T-helper 1 cell treated with Interleukin-12 subunit alpha and Interleukin-12 subunit beta and Interleukin-4 antibody, amounts not matched to agents 30 ng/mL and 1 ng/mL, for 36 hours (primary cell): ENCODE measurements around the gene COPS7B. TPM values are rescaled to one million over a fixed set of nuclear protein-coding genes. Genes with fewer than 3 reads are reported as not detected.
"Not testable (repeated sequence)": the region's sequence is repeated elsewhere in the genome, so short reads cannot be mapped to it uniquely, and the experiment has no call there.

Source experiments
- intact Hi-C: fragments of 100-400 bp; cut with micrococcal nuclease; formaldehyde crosslinking; loops from one replicate; pipeline ENCODE4 v1.15.1; 2024
- total RNA-seq: library from RNA; stranded (reverse); gene quantifications from 2 replicates; pipeline ENCODE4 v1.2.3, GENCODE V29; 2022

The COPS7B gene
- 45.2 and 47.3 TPM in 2 replicates for total RNA-seq

DNA sequence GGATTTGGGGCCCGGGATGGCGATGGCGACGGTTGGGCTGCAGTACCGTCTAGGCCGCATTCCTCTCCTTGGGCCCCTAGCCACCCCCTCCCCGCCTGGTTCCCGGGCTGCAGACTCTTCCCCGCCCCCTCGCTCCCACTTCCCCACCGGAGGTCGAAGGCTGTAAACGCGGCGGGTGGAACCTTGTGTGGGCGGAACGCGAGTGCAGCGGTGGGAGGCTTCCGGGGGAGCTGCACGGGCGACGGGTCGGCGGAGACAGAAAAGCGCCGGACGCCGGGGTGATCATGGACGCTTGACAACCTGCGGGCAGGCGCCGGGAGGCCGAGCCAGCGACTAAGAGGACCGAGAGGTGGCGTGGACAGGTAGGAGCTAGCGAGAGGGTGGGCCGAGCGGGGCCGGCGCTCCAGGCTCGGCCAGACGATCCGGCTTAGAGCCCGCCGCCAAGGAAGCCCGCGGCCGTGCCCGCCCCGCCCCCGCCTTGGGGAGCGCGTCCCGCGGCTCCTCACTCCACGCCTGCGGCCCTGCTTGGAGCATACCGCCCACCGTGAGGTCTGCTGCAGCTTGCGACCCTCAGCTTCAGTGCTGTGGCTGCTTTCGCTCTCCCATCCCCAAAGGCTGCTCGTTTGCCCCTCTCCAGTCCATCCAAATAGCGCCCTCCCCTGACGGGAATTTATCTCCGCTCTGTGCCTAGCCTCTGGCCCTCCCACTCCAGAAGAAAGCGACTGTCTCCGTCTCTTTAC is at the start of gene COPS7B:
TSS of gene COPS7B (plus strand) at position 269 of the 740 bp plus-strand sequence. CDS start 2,126 bp downstream, outside the sequence.
- intact Hi-C loops, result loop anchor here (1.0 to 10.0 kb wide), 3 partner anchors 175 to 1862 kb away; partner anchors contain the start of genes DIS3L2, EIF4E2, FBXO36 and TIGD1

DNA sequence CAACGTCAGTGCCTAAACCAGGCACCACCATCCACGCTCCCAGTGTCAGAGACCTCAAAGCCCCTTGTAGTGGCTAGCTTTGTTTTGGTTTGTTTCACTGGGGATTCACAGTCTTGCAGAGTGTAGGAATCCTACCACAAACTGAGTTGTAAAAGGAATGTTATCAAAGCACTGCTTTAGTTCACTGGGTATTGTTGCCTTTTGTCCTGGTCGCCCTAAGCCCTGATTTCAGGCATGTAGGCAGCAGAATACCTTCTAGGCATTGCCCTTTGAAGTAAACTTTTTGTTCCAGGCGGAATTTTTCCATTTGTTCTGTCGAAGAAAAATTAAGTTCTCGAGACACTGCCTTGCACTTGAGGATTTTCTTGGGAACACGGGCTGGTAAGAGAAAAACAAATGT is 48.5 kb upstream of the COPS7B start:
- intact Hi-C loops, result no loop called here

DNA sequence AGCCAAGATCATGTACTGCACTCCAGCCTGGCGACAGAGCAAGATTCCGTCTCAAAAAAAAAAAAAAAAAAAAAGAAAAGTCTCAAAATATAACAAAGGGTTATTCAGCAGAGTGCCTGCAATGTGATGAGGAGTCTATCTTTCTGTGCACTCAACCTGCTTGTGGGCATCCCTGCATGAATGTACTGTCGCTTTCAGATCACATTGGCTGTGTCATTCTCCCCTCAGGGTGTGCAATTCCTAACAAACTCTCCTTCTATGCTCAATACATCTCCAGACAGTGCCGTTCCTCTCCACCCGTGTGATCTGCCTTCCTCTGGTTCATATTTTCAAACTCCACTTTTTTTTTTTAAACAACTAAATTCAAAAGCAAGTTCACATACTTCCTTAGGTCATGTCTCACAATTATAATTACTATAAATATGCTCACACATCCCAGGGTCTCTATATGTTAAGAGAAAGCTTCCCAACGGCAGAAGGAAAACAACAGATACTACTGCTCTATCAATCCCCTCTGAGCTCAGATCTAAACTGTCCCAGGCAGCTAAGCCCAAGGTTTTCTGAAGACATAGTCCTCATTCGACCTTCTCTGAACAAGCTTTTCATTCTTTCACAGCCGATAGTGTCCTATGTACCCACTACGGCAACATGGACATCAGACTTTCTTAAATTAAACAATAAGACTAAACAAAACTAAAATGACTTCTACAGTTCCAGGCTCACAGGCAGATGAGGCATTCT is 42.7 kb upstream of the COPS7B start:
- intact Hi-C loops, result no loop called here

DNA sequence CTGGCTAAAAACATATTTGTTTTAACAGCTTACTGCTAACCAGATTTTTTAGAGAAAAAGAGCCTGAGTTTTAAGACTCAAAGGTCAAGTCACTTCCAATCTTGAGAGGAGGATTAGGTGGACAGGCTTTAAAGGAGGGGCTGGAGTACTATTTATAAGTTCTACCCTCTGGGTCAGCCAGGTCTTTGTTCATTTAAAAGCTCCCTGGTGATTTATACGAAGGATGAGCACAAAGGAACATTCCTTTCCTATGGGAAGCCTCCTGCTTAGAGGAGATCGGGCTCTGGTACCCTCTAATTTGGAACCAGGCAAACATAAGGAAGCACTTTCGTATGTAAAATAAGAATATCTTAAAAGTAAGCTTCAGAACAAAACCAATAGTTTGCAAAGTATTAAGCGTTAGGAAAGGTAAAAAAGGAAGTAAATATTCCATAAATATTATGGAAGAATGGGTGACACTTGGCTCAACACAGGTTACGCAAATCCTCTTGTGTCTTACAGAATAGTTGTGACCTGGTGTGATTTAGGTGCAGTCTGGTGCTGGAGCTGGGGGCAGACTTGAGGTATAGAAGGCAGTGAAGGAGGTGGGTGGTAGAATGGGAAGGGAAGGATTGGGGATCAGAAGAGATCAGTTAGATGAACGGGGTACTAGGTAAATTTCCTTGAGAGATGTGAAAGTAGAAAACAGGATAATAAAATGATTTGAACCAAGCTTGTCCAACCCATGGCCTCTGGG is 40.8 kb upstream of the COPS7B start:
- intact Hi-C loops, result no loop called here

DNA sequence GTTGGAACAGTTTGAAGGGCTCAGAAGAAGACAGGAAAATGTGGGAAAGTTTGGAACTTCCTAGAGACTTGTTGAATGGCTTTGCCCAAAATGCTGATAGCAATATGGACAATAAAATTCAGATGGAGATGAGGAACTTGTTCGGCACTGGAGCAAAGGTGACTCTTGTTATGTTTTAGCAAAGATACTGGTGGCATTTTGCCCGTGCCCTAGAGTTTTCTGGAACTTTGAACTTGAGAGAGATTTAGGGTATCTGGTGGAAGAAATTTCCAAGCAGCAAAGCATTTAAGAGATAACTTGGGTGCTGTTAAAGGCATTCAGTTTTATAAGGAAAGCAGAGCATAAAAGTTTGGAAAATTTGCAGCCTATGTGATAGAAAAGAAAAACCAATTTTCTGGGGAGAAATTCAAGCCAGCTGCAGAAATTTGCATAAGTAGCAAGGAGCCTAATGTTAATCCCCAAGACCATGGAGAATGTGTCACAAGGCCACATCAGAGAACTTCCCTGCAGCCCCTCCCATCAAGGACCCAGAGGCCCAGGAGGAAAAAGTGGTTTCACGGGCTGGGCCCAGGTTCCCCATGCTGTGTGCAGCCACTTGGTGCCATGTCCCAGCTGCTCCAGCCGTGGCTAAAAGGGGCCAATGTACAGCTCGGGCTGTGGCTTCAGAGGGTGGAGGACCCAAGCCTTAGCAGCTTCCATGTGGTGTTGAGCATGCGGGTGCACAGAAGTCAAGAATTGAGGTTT is 37.9 kb upstream of the COPS7B start:
- intact Hi-C loops, result not testable (repeated sequence)

DNA sequence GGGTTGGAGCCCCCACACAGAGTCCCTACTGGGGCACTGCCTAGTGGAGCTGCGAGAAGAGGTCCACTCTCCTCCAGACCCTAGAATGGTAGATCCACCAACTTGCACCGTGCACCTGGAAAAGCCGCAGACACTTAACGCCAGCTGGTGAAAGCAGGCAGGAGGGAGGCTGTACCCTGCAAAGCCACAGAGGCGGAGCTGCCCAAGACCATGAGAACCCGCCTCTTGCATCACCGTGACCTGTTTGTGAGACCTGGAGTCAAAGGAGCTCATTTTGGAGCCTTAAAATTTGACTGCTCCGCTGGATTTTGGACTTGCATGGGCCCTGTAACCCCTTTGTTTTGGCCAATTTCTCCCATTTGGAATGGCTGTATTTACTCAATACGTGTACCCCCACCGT is 37.2 kb upstream of the COPS7B start:
- intact Hi-C loops, result not testable (repeated sequence)

DNA sequence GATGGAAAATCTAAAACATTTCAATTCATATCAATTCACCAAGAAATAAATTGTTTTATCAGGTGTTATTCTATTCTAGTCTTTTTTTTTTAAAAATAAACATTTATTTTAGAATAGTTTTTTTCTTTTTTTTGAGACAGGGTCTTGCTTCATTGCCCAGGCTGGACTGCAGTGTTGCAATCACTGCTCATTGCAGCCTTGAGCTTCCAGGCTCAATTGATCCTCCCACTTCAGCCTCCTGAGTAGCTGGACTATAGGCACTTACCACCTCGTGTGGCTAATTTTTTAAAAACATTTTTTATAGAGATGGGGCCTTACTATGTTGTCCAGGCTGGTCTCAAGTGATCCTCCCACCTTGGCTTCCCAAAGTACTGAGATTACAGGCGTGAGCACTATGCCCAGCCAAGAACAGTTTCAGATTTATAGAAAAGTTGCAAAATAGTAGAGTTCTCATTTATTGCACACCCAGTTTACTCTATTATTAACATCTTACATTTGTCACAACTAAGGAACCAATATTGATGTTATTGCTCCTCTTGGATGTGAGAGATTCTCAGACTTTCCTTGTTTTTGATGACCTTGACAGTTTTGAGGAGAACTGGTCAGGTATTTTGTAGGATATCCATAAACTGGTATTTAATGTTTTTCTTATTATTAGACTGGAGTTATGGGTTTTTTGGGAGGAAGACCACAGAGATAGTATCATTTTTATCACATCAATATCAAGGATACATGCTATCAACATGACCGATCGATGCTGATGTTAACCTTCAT is 35.0 kb upstream of the COPS7B start:
- intact Hi-C loops, result no loop called here

DNA sequence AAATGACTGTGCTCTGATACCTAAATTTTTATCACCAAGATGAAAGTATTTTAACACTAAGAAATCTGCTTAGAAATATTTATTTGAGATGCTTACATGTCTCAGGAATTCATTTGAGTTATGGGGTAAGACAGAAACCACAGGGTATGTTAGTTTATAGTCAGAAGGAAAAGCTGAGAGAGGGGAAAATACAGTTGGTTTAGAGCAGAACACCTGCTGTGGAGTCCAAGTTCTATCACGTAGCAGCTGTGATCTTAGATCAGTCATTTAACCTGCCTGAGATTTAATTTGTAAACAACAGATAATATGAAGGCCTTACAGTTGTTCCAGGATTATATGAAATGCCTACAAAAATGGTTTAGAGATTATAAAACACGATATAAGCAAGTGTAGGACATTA is 34.2 kb upstream of the COPS7B start:
- intact Hi-C loops, result no loop called here

DNA sequence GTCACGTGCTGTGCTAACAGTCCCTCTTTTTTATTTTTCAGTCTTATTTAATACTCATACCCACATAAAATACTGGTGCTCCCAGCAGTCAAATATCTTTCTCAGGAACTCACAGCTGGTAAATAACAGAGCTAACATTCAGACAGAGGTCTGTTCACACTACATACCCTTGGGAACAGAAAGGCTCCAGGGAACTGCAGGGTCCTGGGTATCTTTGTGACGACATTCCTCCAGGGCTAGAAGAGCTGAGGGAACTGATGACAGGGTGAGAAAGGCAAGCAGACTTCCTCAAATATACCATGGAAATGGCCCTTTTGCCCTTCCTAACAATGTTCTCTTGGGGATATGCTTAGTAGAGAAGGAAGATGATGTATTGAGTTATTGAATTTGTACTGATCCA is 24.5 kb upstream of the COPS7B start:
- intact Hi-C loops, result no loop called here

DNA sequence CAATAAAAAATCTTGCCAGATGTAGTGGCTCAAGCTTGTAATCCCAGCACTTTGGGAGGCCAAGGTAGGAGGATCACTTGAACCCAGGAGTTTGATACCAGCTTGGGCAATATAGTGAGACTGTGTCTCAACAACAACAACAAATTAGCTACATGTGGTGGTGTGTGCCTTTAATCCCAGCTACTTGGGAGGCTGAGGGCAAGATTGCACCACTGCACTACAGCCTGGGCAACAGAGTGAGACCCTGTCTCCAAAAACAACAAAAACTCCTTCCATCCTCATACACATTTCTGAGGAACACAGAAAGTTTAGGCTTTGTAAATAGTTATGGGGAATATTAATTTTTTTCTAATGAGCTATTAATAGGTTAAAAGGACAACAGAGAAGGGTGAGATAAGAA is 22.1 kb upstream of the COPS7B start:
- intact Hi-C loops, result no loop called here

DNA sequence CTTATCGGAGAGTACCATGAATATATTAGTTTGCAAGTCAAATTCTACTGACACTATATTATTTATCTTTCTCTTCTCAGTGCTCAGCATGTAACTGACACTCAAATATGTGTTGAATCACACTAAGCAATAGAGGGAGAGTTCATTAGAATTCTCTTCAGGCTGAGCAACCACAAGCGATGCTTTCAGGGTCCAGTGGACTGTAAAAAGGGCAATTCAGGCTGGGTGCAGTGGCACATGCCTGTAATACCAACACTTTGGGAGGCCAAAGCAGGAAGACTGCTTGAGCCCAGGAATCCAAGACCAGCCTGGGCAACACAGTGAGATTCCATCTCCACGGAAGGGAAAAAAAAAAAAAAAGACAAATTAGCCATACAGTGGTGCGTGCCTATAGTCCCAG is 21.5 kb upstream of the COPS7B start:
- intact Hi-C loops, result no loop called here

DNA sequence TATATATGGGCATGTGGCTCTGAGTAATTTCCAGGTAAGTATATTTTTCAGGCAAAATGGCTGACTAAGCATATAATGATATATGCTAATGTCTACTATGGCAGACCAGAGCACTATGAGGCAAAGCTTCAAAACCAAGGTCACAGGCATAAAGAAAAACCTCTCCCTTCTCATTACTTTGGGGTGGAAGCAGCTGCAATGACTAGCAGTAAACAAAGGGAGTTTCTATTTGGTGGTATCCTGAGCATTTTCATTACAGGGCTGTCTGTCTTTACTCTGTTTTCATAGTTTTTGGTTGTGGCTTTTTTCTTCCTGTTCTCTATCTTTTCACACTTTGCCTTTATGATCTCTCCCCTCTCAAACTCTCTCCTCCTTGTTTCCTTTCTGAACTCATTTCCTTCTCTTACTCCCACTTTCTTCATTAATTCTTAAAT is 20.7 kb upstream of the COPS7B start:
- intact Hi-C loops, result no loop called here

DNA sequence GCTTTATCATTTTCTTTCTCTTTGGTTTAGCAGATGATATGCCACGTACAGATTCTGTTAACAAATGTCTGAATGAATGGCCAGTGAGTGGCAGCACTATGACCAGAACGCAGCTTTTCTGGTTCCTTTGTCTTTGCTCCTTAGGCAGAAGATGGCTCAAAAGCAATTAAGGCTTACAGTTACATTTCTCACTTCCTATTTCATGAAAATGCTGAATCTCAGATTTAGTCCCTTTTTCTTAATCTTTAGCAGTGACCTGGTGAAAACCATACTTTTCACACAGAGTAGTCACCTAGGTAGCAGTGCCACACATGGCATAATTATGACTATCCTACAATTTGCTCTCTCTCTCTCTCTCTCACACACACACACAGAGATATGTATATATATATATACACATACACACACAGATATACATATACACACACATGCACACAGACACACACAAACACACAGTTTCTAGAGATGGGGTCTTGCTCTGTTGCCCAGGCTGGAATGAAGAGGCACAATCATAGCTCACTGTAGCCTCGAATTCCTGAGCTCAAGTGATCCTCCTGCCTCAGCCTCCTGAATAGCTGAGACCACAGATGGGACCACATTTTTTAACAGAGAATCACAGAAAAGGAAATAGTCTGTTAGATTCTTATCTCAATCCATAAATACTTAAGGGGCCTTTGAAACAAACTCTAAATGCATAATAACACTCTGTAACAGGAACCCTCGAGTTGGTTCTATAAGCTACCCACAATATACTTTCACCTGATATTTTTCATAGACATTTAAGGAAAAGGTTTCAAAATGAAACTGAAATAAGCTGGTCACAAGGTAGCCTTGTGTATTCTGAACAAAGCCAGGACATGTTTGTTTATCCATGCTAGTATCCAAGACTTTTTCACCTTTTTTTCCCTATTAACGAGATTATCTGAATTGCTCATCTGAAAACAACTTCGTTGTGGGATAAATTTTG is 16.8 kb upstream of the COPS7B start:
- intact Hi-C loops, result no loop called here

DNA sequence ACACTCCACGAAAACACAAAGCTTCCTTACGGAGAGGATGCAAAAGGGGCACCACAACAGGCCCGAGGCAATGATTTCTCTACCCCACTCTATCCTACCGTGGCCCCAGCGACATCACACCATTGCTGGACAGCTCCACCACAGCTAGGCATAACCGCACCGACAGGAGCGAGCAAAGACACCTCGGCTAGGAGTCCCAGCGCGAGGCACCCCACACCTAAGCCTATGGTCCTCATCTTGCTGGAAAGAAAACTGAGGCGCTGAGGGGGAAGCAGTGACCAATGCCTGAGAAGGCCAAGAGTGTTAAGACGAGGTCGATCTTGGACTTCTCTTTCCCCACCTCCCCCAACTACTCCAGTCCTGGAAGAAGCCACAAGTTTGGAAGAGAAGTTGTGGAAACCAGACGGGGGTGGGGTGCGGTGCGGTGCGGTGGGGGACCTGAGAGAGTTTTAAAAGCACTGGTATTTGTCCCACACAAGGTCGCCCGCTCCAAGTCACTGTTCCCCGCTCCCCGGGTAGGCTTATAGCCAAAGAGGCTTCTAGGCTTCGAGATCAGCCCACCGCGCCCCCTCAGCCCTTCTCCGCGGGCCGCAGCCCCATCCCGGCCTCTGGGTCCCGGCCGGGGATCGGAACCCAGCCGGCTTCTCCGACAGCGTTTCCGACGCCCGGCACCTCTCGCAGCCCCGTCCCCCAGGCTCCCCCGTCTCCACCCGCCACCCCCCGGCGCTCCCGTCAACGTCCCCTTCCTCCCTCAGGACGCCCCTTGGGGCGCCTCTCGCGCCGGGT is 5.9 kb upstream of the COPS7B start:
- intact Hi-C loops, result loop anchor here (2.0 to 10.0 kb wide), 3 partner anchors 770 to 1856 kb away; partner anchors contain the start of genes EIF4E2, FBXO36, INPP5D and TIGD1

DNA sequence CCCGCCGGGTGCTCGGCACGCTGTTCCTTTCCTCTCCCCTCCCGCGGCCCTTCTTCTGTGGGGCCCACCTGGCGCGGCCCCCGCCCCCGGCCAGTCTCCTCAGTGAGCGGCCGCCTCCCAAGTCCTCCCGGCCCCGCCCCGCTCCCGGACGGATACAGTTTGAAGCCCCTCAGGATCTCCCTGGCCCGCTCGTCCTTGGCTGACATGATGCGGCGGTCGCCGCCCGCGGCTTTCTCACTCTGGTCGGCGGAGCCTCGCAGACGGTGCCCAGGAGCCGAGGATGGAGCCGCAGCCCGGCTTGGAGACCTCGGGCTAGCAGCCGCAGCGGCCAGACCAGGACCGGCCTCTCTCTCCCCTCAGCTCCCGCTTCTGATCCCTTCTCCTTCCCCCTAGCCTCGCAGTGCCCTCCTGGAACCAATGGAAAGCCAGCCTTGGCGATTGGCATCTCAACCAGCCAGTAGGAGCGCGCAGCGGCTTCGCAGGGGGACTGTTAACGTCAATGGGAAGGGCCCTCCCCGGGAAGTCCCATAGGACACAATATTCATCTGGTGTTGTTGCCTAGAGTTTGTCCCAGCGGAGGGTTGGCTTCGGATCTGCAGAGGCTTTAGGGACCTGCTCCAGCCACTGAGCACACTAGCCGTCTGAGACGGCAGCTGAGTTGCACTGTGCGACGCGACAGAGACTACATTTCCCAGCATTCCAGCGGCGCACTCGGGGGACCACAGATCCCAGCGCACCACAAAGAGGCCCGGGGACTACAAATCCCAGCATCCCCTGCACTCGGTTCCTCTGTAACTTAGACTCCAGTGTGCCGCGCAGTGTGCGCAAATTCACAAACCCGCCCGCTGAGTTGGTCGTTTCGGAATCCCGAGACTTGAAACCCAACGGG is 5.1 kb upstream of the COPS7B start, which contains the start of gene PDE6D:
TSS of gene PDE6D (minus strand) at position 374 of the 889 bp plus-strand sequence. CDS start at position 206, 168 bp downstream.
- intact Hi-C loops, result loop anchor here (1.0 to 10.0 kb wide), 14 partner anchors 68 to 1856 kb away; partner anchors contain the start of genes DIS3L2, EIF4E2, FBXO36 and INPP5D

DNA sequence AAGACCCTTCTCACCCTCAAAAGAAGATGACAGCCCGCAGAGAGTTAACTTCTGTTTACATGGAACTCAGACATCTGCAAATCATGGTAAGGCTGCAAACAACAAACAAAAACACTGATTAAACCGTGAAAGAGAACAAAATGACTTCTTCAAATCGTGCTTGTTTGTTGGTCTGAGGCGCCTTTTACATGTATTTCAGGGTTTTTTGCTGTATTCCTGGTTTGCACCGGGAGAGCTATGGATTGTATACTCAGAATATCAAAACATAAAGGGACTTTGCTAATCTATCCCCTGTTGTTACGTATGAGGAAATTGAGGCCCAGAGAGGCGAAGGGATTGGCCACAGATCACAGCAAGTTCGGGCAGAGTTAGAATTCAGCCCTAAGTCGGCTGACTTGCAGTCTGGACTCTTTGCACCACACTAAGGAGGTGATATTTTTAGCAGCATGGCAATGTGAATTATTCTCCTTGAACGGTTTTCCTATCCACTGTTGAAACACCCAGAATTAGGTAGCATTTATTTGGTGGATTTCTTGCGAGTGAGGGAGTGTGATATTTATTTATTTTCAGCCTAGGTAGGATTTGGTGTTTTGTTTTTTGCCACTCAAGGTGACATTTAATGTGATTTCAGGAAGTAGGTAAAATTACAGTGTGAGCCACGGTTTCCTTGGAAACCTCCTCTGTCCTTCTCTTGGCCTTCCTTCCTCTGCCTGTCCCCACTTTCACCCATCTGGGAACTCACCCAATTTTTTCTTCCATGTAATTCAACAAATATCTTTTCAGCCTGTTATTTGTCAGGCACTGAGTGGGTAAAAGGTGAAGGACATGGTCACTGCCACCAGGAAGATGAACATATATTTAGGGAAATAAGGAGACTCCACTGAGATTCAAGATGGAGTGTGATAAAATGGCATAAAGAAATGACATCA is 4.2 kb upstream of the COPS7B start:
- intact Hi-C loops, result loop anchor here (1.0 to 10.0 kb wide), 14 partner anchors 69 to 1857 kb away; partner anchors contain the start of genes DIS3L2, EIF4E2, FBXO36 and INPP5D
